WTC11 (cell line): ENCODE results near the gene SLC48A1.

Experiments
- CREB1 ChIP-seq: sonication (generic); formaldehyde crosslinking; IDR thresholded peaks from 2 replicates; pipeline ENCODE4 v1.8.0; 2023; ENCODE audit warnings: mild to moderate bottlenecking, missing genetic modification reagents
- CTCF ChIP-seq: fragments of 200-600 bp; IDR thresholded peaks from 2 replicates; pipeline ENCODE4 v1.8.0; 2022; ENCODE audit warnings: antibody characterized with exemption
- E2F4 ChIP-seq: sonication (generic); formaldehyde crosslinking; IDR thresholded peaks from 2 replicates; pipeline ENCODE4 v1.8.1; 2022; ENCODE audit warnings: low read depth, mild to moderate bottlenecking, moderate library complexity, missing genetic modification reagents, borderline replicate concordance
- ETV6 ChIP-seq: sonication (generic); formaldehyde crosslinking; IDR thresholded peaks from 2 replicates; pipeline ENCODE4 v1.8.1; 2022; ENCODE audit warnings: mild to moderate bottlenecking, missing genetic modification reagents
- IRF2 ChIP-seq: sonication (generic); formaldehyde crosslinking; IDR thresholded peaks from 2 replicates; pipeline ENCODE4 v1.8.0; 2022; ENCODE audit warnings: low read depth, missing genetic modification reagents, borderline replicate concordance
- MLX ChIP-seq: sonication (generic); formaldehyde crosslinking; IDR thresholded peaks from 2 replicates; pipeline ENCODE4 v1.8.1; 2023; ENCODE audit warnings: mild to moderate bottlenecking, missing genetic modification reagents, moderate library complexity
- NR1H2 ChIP-seq: sonication (generic); formaldehyde crosslinking; IDR thresholded peaks from 2 replicates; pipeline ENCODE4 v1.9.0; 2021; ENCODE audit warnings: mild to moderate bottlenecking, moderate library complexity, missing genetic modification reagents
- NR2C2 ChIP-seq: sonication (generic); formaldehyde crosslinking; IDR thresholded peaks from 2 replicates; pipeline ENCODE4 v1.8.0; 2022; ENCODE audit warnings: mild to moderate bottlenecking, missing genetic modification reagents
- OVOL2 ChIP-seq: fragments of 250-450 bp; sonication (Bioruptor Pico); IDR thresholded peaks from 2 replicates; pipeline ENCODE4 v1.9.0; 2021; ENCODE audit warnings: mild to moderate bottlenecking, borderline replicate concordance
- TEAD4 ChIP-seq: sonication (generic); formaldehyde crosslinking; IDR thresholded peaks from 2 replicates; pipeline ENCODE4 v1.8.0; 2022; ENCODE audit warnings: mild to moderate bottlenecking, missing genetic modification reagents
- ZNF512 ChIP-seq: sonication (generic); formaldehyde crosslinking; IDR thresholded peaks from 2 replicates; pipeline ENCODE4 v1.8.1; 2022; ENCODE audit warnings: missing genetic modification reagents, borderline replicate concordance
- TF ChIP-seq, protein P1 (sequence below): sonication (generic); formaldehyde crosslinking; IDR thresholded peaks from 2 replicates; pipeline ENCODE4 v1.8.1; 2022; ENCODE audit warnings: low read depth, missing genetic modification reagents, borderline replicate concordance

DNA sequence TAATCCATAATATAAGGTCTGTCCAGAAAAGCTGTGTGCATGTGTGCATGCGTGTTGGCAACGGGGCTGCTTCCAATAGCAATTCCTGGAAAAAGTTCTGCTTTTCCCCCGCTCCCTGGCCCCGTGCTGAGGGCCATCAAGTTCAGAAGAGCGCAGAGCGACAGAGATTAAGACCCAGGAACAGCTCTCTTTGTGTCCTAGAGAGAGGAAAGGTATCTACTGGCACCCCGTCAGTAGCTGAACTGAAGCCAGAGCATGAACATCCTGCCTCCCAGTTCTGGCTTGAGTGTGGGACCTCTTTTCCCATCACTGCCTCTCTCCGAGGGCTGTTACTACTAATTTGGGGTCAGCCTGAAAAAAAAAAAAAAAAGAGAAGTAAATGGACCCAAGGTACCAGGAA is 31.1 kb downstream of the SLC48A1 start:
- TF ChIP-seq CREB1: no peak
- TF ChIP-seq CTCF: no peak
- TF ChIP-seq ZNF512 (CRISPR knock-in tag): no peak
- no peak for TF ChIP-seq ETV6 (CRISPR knock-in tag)
- no peak for TF ChIP-seq MLX (CRISPR knock-in tag)
- TF ChIP-seq, protein P1, sequence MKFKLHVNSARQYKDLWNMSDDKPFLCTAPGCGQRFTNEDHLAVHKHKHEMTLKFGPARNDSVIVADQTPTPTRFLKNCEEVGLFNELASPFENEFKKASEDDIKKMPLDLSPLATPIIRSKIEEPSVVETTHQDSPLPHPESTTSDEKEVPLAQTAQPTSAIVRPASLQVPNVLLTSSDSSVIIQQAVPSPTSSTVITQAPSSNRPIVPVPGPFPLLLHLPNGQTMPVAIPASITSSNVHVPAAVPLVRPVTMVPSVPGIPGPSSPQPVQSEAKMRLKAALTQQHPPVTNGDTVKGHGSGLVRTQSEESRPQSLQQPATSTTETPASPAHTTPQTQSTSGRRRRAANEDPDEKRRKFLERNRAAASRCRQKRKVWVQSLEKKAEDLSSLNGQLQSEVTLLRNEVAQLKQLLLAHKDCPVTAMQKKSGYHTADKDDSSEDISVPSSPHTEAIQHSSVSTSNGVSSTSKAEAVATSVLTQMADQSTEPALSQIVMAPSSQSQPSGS (CRISPR knock-in tag): no peak
- no peak for TF ChIP-seq NR2C2 (CRISPR knock-in tag)
- no peak for TF ChIP-seq IRF2 (CRISPR knock-in tag)
- TF ChIP-seq TEAD4 (CRISPR knock-in tag): no peak
- no peak for TF ChIP-seq E2F4 (CRISPR knock-in tag)
- no peak for TF ChIP-seq NR1H2 (CRISPR knock-in tag)
- TF ChIP-seq OVOL2: no peak
